ENCODE data around the gene POLR2M. TPM values are rescaled to one million over a fixed set of nuclear protein-coding genes. Genes with fewer than 3 reads are reported as not detected.

Gene POLR2M
- total RNA-seq = 129 and 209 TPM in 2 replicates

DNA sequence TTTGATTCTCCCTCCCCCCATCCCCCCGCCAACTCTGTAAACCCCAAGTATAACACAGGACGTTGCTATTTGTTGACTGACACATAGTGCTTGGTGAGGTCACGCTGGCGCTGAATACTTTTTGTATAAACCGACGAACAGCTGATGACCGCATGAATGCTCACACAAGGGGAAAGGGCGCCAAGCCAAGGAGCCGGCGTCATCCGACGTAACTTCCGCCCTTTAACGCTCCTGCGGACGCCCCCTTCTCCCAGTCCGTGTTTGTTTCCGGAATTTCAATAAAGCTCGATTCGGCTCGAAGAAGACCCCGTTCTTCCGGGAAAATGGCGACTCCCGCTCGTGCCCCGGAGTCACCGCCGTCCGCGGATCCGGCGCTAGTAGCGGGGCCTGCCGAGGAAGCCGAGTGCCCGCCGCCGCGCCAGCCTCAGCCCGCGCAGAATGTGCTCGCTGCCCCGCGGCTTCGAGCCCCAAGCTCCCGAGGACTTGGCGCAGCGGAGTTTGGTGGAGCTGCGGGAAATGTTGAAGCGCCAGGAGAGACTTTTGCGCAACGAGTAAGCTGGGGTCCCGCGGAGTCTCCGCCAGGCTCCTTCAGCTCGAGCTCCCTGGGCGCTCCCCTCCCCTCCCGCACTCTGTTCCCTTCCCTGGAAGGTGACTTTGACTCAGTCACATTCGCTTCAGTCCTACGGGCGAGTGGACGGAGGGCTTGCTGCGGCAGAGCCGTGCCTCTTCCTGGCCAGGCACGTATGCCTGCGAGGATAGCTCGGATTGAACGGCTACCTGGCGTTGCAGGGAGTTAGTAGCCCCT lies at the start of gene POLR2M:
Gene POLR2M (plus strand): TSS at position 310 of the 805 bp plus-strand sequence. CDS start 129 bp downstream, at position 439.

Other genes starting within 250 kb of the POLR2M start
- gene MYZAP, start 114.8 kb upstream of the POLR2M start, total RNA-seq = 1.2 and 1.6 TPM in 2 replicates

Measured in uterine smooth muscle cell (primary cell).